ENCODE data around the gene CCDC183.

DNA sequence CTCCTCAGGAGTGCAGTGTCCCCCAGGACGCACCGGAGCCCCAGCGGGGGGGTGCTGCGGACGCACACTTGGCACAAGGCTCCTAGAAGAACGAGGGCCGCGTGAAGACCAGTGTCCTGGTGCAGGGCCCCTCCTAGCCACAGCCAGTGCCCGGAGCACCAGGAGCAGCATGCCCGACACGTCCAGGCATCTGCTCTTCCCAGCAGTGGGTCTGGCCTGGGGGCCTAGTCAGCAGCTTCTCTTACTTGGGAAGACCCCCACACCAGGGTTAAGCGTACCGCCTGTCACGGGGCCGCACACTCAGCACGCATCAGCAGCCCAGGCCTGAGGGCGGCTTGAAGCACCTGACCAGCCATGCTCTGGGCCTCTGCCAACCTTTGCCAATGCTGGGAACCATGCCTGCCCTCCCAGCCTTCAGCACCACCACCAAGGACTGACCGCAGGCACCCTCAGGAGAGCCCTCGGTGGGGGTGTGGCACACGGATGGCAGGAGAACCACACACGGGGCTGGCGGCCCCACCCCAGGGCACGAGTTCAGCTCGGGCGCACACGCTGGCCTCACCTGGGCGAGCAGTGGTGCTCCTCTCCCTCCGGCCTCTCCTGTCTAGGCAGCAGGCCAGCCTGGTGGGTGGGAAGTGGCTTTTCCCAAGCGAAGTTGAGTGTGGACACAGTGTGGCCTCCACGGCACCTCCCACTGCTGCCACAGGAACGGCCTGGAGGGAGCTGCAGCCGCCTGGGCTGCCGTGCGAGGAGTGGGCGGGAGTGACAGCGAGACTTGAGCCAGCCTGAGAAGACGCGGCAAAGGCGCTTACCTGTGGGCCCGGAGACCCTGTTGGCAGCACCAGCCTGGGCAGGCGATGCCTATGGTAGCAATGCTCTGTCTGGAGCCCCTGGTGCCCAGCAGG lies 34.1 kb downstream of the CCDC183 start:
- TF ChIP-seq, protein P1, sequence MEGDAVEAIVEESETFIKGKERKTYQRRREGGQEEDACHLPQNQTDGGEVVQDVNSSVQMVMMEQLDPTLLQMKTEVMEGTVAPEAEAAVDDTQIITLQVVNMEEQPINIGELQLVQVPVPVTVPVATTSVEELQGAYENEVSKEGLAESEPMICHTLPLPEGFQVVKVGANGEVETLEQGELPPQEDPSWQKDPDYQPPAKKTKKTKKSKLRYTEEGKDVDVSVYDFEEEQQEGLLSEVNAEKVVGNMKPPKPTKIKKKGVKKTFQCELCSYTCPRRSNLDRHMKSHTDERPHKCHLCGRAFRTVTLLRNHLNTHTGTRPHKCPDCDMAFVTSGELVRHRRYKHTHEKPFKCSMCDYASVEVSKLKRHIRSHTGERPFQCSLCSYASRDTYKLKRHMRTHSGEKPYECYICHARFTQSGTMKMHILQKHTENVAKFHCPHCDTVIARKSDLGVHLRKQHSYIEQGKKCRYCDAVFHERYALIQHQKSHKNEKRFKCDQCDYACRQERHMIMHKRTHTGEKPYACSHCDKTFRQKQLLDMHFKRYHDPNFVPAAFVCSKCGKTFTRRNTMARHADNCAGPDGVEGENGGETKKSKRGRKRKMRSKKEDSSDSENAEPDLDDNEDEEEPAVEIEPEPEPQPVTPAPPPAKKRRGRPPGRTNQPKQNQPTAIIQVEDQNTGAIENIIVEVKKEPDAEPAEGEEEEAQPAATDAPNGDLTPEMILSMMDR (IDR thresholded peaks at IDR 0.05; ENCODE audit: poor library complexity, severe bottlenecking): no peak
- TF ChIP-seq RAD21 (conservative IDR thresholded peaks at IDR 0.05): no peak
- TF ChIP-seq MXI1 (conservative IDR thresholded peaks at IDR 0.05; ENCODE audit: poor library complexity, severe bottlenecking): no peak
- TF ChIP-seq, protein P2, sequence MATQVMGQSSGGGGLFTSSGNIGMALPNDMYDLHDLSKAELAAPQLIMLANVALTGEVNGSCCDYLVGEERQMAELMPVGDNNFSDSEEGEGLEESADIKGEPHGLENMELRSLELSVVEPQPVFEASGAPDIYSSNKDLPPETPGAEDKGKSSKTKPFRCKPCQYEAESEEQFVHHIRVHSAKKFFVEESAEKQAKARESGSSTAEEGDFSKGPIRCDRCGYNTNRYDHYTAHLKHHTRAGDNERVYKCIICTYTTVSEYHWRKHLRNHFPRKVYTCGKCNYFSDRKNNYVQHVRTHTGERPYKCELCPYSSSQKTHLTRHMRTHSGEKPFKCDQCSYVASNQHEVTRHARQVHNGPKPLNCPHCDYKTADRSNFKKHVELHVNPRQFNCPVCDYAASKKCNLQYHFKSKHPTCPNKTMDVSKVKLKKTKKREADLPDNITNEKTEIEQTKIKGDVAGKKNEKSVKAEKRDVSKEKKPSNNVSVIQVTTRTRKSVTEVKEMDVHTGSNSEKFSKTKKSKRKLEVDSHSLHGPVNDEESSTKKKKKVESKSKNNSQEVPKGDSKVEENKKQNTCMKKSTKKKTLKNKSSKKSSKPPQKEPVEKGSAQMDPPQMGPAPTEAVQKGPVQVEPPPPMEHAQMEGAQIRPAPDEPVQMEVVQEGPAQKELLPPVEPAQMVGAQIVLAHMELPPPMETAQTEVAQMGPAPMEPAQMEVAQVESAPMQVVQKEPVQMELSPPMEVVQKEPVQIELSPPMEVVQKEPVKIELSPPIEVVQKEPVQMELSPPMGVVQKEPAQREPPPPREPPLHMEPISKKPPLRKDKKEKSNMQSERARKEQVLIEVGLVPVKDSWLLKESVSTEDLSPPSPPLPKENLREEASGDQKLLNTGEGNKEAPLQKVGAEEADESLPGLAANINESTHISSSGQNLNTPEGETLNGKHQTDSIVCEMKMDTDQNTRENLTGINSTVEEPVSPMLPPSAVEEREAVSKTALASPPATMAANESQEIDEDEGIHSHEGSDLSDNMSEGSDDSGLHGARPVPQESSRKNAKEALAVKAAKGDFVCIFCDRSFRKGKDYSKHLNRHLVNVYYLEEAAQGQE (IDR thresholded peaks at IDR 0.05; ENCODE audit: borderline replicate concordance): no peak
- no peak for TF ChIP-seq EP300 (conservative IDR thresholded peaks at IDR 0.05; ENCODE audit: poor library complexity, severe bottlenecking)
- TF ChIP-seq TAF1 (IDR thresholded peaks at IDR 0.05; ENCODE audit: low read depth): no peak
- TF ChIP-seq EZH2 (IDR thresholded peaks at IDR 0.05; ENCODE audit: borderline replicate concordance, insufficient read depth, low read length, poor library complexity, severe bottlenecking): no peak
- TF ChIP-seq POLR2AphosphoS5 (IDR thresholded peaks at IDR 0.05): no peak
- no peak for TF ChIP-seq SMC3 (conservative IDR thresholded peaks at IDR 0.05; ENCODE audit: poor library complexity)

All from neural cell (in vitro differentiated cells).